Smooth muscle cell (in vitro differentiated cells): ENCODE measurements around the gene GMPPA. TPM values are rescaled to one million over a fixed set of nuclear protein-coding genes. Genes with fewer than 3 reads are reported as not detected.
A peak's percentile ranks its signal among the peaks of the same experiment; 100 is the strongest.

Experiments
- DNase-seq: peaks from one replicate; lab custom pipeline; 2025; ENCODE audit not compliant: unreplicated experiment; lab: John Stamatoyannopoulos, UW
- H2AFZ ChIP-seq: fragments of 200-600 bp; sonication (generic); 2 replicates; pipeline ENCODE4 v1.6.0; 2016; ENCODE audit warnings: antibody characterized with exemption, low read depth, mild to moderate bottlenecking
- H3F3A ChIP-seq: fragments of 200-600 bp; sonication (generic); 2 replicates; pipeline ENCODE4 v1.6.0; 2017; ENCODE audit warnings: antibody characterized with exemption, low read depth
- H3K27ac ChIP-seq: fragments of 200-600 bp; sonication (generic); 2 replicates; pipeline ENCODE4 v1.5.1; 2016; ENCODE audit warnings: low read depth, mild to moderate bottlenecking
- H3K27me3 ChIP-seq: fragments of 200-600 bp; sonication (generic); 2 replicates; pipeline ENCODE4 v1.6.1; 2016; ENCODE audit warnings: low read depth, mild to moderate bottlenecking
- H3K36me3 ChIP-seq: fragments of 200-600 bp; sonication (generic); 2 replicates; pipeline ENCODE4 v1.5.1; 2016; ENCODE audit warnings: low read depth
- H3K4me1 ChIP-seq: fragments of 200-600 bp; sonication (generic); 2 replicates; pipeline ENCODE4 v1.5.1; 2016; ENCODE audit warnings: low read depth
- H3K4me2 ChIP-seq: fragments of 200-600 bp; sonication (generic); 2 replicates; pipeline ENCODE4 v1.6.0; 2016; ENCODE audit warnings: mild to moderate bottlenecking
- H3K4me3 ChIP-seq: fragments of 200-600 bp; sonication (generic); 2 replicates; pipeline ENCODE4 v1.5.1; 2016; ENCODE audit warnings: mild to moderate bottlenecking
- H3K79me2 ChIP-seq: fragments of 200-600 bp; sonication (generic); 2 replicates; pipeline ENCODE4 v1.6.0; 2016; ENCODE audit warnings: low read depth, mild to moderate bottlenecking
- H3K9ac ChIP-seq: fragments of 200-600 bp; sonication (generic); 2 replicates; pipeline ENCODE4 v1.6.0; 2016; ENCODE audit warnings: low read depth
- H3K9me3 ChIP-seq: fragments of 200-600 bp; sonication (generic); replicated peaks from 2 replicates; pipeline ENCODE4 v1.5.1; 2016; ENCODE audit warnings: low read depth
- H4K20me1 ChIP-seq: fragments of 200-600 bp; sonication (generic); 2 replicates; pipeline ENCODE4 v1.6.0; 2016; ENCODE audit warnings: low read depth
- WGBS: methylation state at CpG from one replicate; pipeline ENCODE4 v1.1.7; 2016; ENCODE audit warnings: low lambda C conversion rate; 5-methylcytosine and 5-hydroxymethylcytosine counted together
- polyA plus RNA-seq: library from polyadenylated mRNA; unstranded; fragments of >200 nt; fragmentation: Nextera tagmentation; extraction: Ambion mirVana; gene quantifications from 2 replicates; pipeline ENCODE4 v1.2.1, GENCODE V29; 2016
- total RNA-seq: library from RNA; depleted of rRNA; stranded (reverse); fragments of >200 nt; gene quantifications from 2 replicates; pipeline ENCODE4 v1.2.3, GENCODE V29; 2014
- TF ChIP-seq, protein P1 (sequence below): fragments of 200-600 bp; sonication (generic); IDR thresholded peaks from 2 replicates; pipeline ENCODE4 v1.5.1; 2017; ENCODE audit warnings: borderline replicate concordance, mild to moderate bottlenecking, antibody characterized with exemption; ENCODE audit not compliant: insufficient read depth, poor library complexity, severe bottlenecking

GMPPA gene
- total and polyA plus RNA-seq, 2 experiments from 2014 or later, result 59.3 to 81.7 TPM

DNA sequence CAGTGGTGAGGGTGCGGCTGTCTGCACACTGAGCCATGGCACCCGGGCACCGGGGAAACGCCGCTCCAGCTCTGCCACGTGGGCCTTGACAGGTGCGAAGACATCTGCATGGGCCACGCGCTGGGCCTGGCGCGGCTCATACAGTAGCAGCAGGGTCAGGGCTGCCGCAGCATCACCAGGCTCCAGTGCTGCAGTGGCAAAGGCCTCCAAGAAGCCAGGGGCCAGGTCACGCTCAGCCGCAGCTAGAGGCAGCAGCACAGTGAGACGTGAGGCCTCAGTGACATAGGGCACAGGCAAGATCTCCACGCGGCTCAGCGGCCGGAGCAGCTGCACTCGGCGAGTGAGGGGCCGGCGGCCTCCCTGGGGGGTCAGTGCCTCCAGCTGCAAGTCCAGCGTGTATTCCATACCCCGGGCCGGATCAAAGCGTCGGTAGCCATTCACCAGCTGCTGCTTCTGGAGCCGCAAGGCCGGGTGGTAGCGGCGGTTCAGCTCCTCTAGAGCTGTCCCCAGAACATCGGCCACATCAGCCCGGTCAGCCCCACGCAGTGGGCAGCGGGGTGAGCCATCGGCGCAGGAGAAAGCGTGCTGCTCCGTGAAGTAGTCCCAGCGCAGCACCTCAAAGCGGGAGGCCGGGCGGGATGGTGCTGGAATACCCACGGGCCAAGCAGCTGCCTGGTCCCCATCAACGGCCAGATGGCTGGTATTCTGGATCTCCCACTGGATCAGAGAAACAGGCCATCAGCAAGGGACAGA is 41.4 kb downstream of the GMPPA start:
- Histone ChIP-seq H3K27ac (no peak overlapping the region), H3K4me2 (no peak overlapping the region), H4K20me1 (peaks cover 51% of the 10 kb centered on the region), H3K9me3 (no peaks in the 10 kb centered on the region), H3K4me1 (peaks cover 18% of the 10 kb centered on the region), H3K36me3 (no peaks in the 10 kb centered on the region), H3K4me3 (no peak overlapping the region), H3K27me3 (no peaks in the 10 kb centered on the region), H3K9ac (no peak overlapping the region), H3F3A (no peaks in the 10 kb centered on the region), H2AFZ (no peak overlapping the region), H3K79me2 (peaks cover 9% of the 10 kb centered on the region)
- TF ChIP-seq, protein P1, sequence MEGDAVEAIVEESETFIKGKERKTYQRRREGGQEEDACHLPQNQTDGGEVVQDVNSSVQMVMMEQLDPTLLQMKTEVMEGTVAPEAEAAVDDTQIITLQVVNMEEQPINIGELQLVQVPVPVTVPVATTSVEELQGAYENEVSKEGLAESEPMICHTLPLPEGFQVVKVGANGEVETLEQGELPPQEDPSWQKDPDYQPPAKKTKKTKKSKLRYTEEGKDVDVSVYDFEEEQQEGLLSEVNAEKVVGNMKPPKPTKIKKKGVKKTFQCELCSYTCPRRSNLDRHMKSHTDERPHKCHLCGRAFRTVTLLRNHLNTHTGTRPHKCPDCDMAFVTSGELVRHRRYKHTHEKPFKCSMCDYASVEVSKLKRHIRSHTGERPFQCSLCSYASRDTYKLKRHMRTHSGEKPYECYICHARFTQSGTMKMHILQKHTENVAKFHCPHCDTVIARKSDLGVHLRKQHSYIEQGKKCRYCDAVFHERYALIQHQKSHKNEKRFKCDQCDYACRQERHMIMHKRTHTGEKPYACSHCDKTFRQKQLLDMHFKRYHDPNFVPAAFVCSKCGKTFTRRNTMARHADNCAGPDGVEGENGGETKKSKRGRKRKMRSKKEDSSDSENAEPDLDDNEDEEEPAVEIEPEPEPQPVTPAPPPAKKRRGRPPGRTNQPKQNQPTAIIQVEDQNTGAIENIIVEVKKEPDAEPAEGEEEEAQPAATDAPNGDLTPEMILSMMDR, result no peak
- no peak for DNase-seq
- WGBS, result 96% methylated on average over 46 of the region's 46 CpGs

DNA sequence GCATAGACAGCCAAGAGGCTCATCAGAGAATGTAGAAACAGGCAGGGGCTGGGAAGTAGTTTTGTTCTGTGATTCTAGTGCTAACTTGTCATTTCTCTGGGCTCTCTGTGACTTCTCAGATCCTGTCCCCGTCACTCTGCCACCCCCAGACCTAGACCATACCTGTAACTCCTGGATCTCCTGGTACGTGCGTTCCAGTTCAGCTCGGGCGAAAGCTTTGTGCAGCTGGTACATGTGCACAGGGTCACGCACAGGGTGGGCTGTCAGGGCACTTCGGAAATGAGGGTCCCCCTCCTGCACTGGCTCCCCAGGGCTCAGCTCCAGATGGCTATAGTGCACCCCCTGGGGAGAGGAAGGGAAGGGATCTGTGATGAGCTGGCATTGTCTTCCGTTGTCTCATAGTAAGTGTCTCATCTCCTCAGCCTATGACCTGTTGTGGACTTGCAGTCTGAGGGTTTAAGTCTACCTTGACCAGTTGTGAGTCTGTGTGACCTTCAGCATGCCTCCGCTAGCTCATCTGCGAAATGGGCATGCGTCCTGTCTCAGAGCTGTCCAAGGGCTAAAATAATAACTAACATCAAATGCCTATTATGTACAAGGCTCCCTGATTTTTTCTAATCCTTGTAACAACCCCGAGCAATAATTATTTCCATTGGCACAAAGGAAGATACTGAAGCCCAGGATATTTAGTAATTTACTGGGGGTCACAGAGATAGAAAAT is 42.3 kb downstream of the GMPPA start:
- DNase-seq, result no peak
- 90% methylated on average over 12 of the region's 12 CpGs for WGBS
- peaks cover 9% of the 10 kb centered on the region for H3K79me2 ChIP-seq

DNA sequence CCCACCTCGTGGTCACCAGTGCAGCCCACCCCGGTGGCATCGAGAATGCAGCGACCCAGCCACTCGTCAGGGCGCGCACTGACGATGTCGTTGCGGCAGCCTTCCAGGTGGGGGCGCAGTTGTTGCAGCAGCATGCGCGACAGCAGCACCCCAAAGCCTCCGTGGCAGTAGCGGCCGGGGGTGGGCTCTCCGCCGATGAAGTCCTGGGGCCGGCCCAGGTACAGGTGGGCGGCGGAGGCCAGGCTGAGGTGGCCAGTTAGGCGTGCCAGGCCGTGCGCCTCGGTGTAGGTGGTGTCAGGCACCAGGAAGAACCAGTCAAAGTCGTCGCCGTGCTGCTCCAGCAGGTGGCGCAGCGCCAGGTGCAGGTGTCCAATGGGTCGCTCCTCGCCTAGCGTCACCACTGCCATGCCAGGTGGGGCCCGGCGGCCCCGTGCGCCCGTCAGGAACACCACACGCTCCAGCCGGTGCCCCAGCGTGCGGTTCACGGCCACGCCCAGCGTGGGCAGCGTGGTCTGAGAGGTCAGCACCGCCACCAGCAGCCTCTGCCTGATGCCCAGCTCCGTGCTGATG is 43.0 kb downstream of the GMPPA start:
- Histone ChIP-seq H3K36me3 (no peaks in the 10 kb centered on the region), H3K4me2 (peak overlapping the region; percentile 97), H3K9me3 (no peaks in the 10 kb centered on the region), H2AFZ (no peak overlapping the region), H3K9ac (no peak overlapping the region), H3K4me1 (peaks cover 18% of the 10 kb centered on the region), H4K20me1 (peaks cover 51% of the 10 kb centered on the region), H3K79me2 (peaks cover 9% of the 10 kb centered on the region), H3F3A (no peaks in the 10 kb centered on the region), H3K27me3 (no peaks in the 10 kb centered on the region), H3K4me3 (peak overlapping the region; percentile 82), H3K27ac (no peak overlapping the region)
- DNase-seq, result peak; percentile 81
- TF ChIP-seq, protein P1, result peak; percentile 99
- WGBS, result 8% methylated on average over 48 of the region's 48 CpGs

More for the DNA sequence above, 42.3 kb downstream of the GMPPA start:
- Histone ChIP-seq H4K20me1 (peaks cover 51% of the 10 kb centered on the region), H3K4me1 (peaks cover 18% of the 10 kb centered on the region), H3K27ac (no peak overlapping the region), H3K4me3 (no peak overlapping the region), H3K9ac (no peak overlapping the region), H2AFZ (no peak overlapping the region), H3K9me3 (no peaks in the 10 kb centered on the region), H3F3A (no peaks in the 10 kb centered on the region), H3K36me3 (no peaks in the 10 kb centered on the region), H3K4me2 (no peak overlapping the region), H3K27me3 (no peaks in the 10 kb centered on the region)
- TF ChIP-seq, protein P1, result no peak
